Fibroblast of lung (primary cell): ENCODE results near the gene CELSR2.
"Not testable (repeated sequence)": the region's sequence is repeated elsewhere in the genome, so short reads cannot be mapped to it uniquely, and the experiment has no call there.

Source experiments
- CTCF ChIP-seq, 2 donors: IDR thresholded peaks in 1 of 2; conservative IDR thresholded peaks in 1 of 2; 1 replicate in 1 of 2; 2 replicates in 1 of 2; pipeline ENCODE4 v1.5.1; 2011 to 2012; ENCODE audit warnings: low read length in 2 of 2, control low read depth in 1 of 2, inconsistent platforms in 1 of 2, low read depth in 1 of 2, mild to moderate bottlenecking in 1 of 2
- EZH2 ChIP-seq: IDR thresholded peaks from 2 replicates; pipeline ENCODE4 v1.5.1; 2012; ENCODE audit warnings: low read length, control low read depth, mild to moderate bottlenecking; ENCODE audit errors: missing control alignments

GRCh38 chr1:109221201-109221600 lies 28.1 kb upstream of the CELSR2 start:
- TF ChIP-seq CTCF (conservative IDR thresholded peaks at IDR 0.05 in 1 of 2, IDR thresholded peaks at IDR 0.05 in 1 of 2; ENCODE audit: low read depth in 1 of 2, low read length in 2 of 2); EZH2: not testable (repeated sequence)
